Lower leg skin (tissue), 4 donors: ENCODE measurements around the gene ENOX1. TPM values are rescaled to one million over a fixed set of nuclear protein-coding genes. Genes with fewer than 3 reads are reported as not detected.

ENCODE experiments used
- DNase-seq, 2 donors: peaks; one replicate each; pipeline ENCODE4 v3.0.0-alpha.2; 2019; ENCODE audit warnings: low spot score in 2 of 2
- H3K4me3 ChIP-seq: fragments of 200-600 bp; sonication (generic); 2 replicates; pipeline ENCODE4 v1.5.1; 2017; ENCODE audit warnings: mild to moderate bottlenecking, low read depth; ENCODE audit not compliant: poor library complexity, severe bottlenecking
- CTCF ChIP-seq, 3 donors: fragments of 450-650 bp; IDR thresholded peaks; one replicate each; pipeline ENCODE4 v1.5.1; 2016; ENCODE audit warnings: antibody characterized with exemption in 3 of 3, mild to moderate bottlenecking in 3 of 3, moderate library complexity in 2 of 3
- POLR2A ChIP-seq, 2 donors: fragments of 450-650 bp; IDR thresholded peaks; one replicate each; pipeline ENCODE4 v1.6.1; 2016 to 2017; ENCODE audit warnings: antibody characterized with exemption in 2 of 2, mild to moderate bottlenecking in 1 of 2, moderate library complexity in 1 of 2
- WGBS, 2 donors: methylation state at CpG; one replicate each; pipeline ENCODE4 v1.1.5; 2018; 5-methylcytosine and 5-hydroxymethylcytosine counted together
- intact Hi-C: fragments of 100-400 bp; cut with DNase I; formaldehyde crosslinking; loops from one replicate; pipeline ENCODE4 v1.15.0; 2023; ENCODE audit warnings: low total_unique reads
- total RNA-seq, 4 donors: library from RNA; depleted of rRNA; stranded (reverse); fragments of >200 nt; gene quantifications; one replicate each; pipeline ENCODE4 v1.1.0, GENCODE V29; 2016

ENOX1 gene
- total RNA-seq, 4 donors from 2014 or later: 0.11 to 0.52 (median 0.30) TPM

- no peak overlapping the region for H3K4me3 ChIP-seq
- WGBS, 2 donors: 95 to 96% methylated on average over 3 of the region's 3 CpGs
- no peak for DNase-seq
- TF ChIP-seq CTCF (IDR thresholded peaks at IDR 0.05): no peak
- no peak for TF ChIP-seq POLR2A (IDR thresholded peaks at IDR 0.05)
- intact Hi-C loops: no loop called here
These were observed 49.3 kb downstream of the ENOX1 start for GRCh38 chr13:43737392-43737923.

- H3K4me3 ChIP-seq: no peak overlapping the region
- intact Hi-C loops: no loop called here
- DNase-seq: no peak
- TF ChIP-seq POLR2A (IDR thresholded peaks at IDR 0.05): no peak
- TF ChIP-seq CTCF (IDR thresholded peaks at IDR 0.05): no peak
- WGBS, 2 donors: 74 to 83% methylated on average over 3 of the region's 3 CpGs
These were observed 54.0 kb downstream of the ENOX1 start for GRCh38 chr13:43732726-43733125.

- intact Hi-C loops: no loop called here
- H3K4me3 ChIP-seq: no peak overlapping the region
- TF ChIP-seq CTCF (IDR thresholded peaks at IDR 0.05) (no peak), POLR2A (IDR thresholded peaks at IDR 0.05) (no peak)
- DNase-seq: no peak
These were observed 55.5 kb downstream of the ENOX1 start for GRCh38 chr13:43731296-43731695.

- TF ChIP-seq POLR2A (IDR thresholded peaks at IDR 0.05) (no peak), CTCF (IDR thresholded peaks at IDR 0.05) (no peak)
- intact Hi-C loops: no loop called here
- 74 to 77% methylated on average over 3 of the region's 3 CpGs for WGBS, 2 donors
- H3K4me3 ChIP-seq: no peak overlapping the region
- DNase-seq: no peak
These were observed 56.1 kb downstream of the ENOX1 start for GRCh38 chr13:43730642-43731041.

GRCh38 chr13:43728421-43728820 lies 58.4 kb downstream of the ENOX1 start:
- TF ChIP-seq CTCF (IDR thresholded peaks at IDR 0.05) (no peak), POLR2A (IDR thresholded peaks at IDR 0.05) (no peak)
- intact Hi-C loops: no loop called here
- DNase-seq: no peak
- no peak overlapping the region for H3K4me3 ChIP-seq
- WGBS, 2 donors: 76 to 86% methylated on average over 1 of the region's 1 CpG

- no peak overlapping the region for H3K4me3 ChIP-seq
- intact Hi-C loops: no loop called here
- DNase-seq: no peak
- 48 to 54% methylated on average over 1 of the region's 1 CpG for WGBS, 2 donors
- TF ChIP-seq POLR2A (IDR thresholded peaks at IDR 0.05): no peak
- no peak for TF ChIP-seq CTCF (IDR thresholded peaks at IDR 0.05)
These were observed 58.9 kb downstream of the ENOX1 start for GRCh38 chr13:43727856-43728255.
